GM12878 (cell line): ENCODE data around the gene UNC93B1. TPM values are rescaled to one million over a fixed set of nuclear protein-coding genes. Genes with fewer than 3 reads are reported as not detected.

Experiments used
- ATAC-seq: fragments of 200-7000 bp; cut with Tn5 transposase; 3 replicates; pipeline ENCODE4 v1.9.1; 2020; ENCODE audit warnings: mild to moderate bottlenecking, moderate library complexity
- BruUV-seq: library from RNA; stranded (reverse); fragments of 400-500 nt; replicated peaks from 2 replicates; lab custom pipeline; 2021; lab: Mats Ljungman, UMichigan
- CTCF ChIA-PET: fragments of 300-600 bp; sonication (Branson Sonifier 250); formaldehyde crosslinking; extraction: SDS; loops from one replicate; lab custom pipeline; 2021; ENCODE audit warnings: inconsistent platforms; lab: Yijun Ruan, JAX
- POLR2A ChIA-PET: fragments of 350-600 bp; formaldehyde crosslinking; extraction: SDS; loops from one replicate; lab custom pipeline; 2021; ENCODE audit warnings: inconsistent platforms; lab: Charles Lee
- RAD21 ChIA-PET: fragments of 300-600 bp; sonication (Branson Sonifier 250); formaldehyde crosslinking; loops from one replicate; lab custom pipeline; 2023; ENCODE audit warnings: antibody characterized with exemption; ENCODE audit not compliant: unreplicated experiment; lab: Charles Lee
- SMC1A ChIA-PET: fragments of 300-600 bp; sonication (Branson Sonifier 250); formaldehyde crosslinking; loops from one replicate; lab custom pipeline; 2023; ENCODE audit not compliant: unreplicated experiment, uncharacterized antibody; lab: Charles Lee
- DNase-seq: peaks from one replicate; pipeline ENCODE4 v3.0.0-alpha.2; 2011; ENCODE audit warnings: low read depth, low spot score
- FAIRE-seq: peaks from 3 replicates; lab custom pipeline; 2011; peaks lifted over from hg19 to GRCh38; lab: Jason Lieb, UNC
- H2AFZ ChIP-seq: 2 replicates; pipeline ENCODE4 v1.6.0; 2011; ENCODE audit warnings: low read depth, low read length, control low read depth; ENCODE audit not compliant: control insufficient read depth
- H3K27ac ChIP-seq: 2 replicates; pipeline ENCODE4 v1.5.1; 2011; ENCODE audit warnings: control low read depth; ENCODE audit not compliant: control insufficient read depth, insufficient read depth
- H3K27me3 ChIP-seq, 2 experiments: replicated peaks in 1 of 2; 2 replicates each; pipeline versions ENCODE4 v1.6.0 to v1.6.1; 2011; ENCODE audit warnings: low read length in 1 of 2; ENCODE audit not compliant: control insufficient read depth in 2 of 2, insufficient read depth in 2 of 2
- H3K36me3 ChIP-seq, 2 experiments: 2 replicates each; pipeline ENCODE4 v1.5.1; 2011; ENCODE audit warnings: low read length in 1 of 2; ENCODE audit not compliant: control insufficient read depth in 2 of 2, insufficient read depth in 2 of 2
- H3K4me1 ChIP-seq: 2 replicates; pipeline ENCODE4 v1.6.1; 2011; ENCODE audit warnings: mild to moderate bottlenecking, low read length, moderate library complexity, mixed read lengths; ENCODE audit not compliant: control insufficient read depth, insufficient read depth
- H3K4me2 ChIP-seq: 2 replicates; pipeline ENCODE4 v1.6.0; 2011; ENCODE audit warnings: control low read depth; ENCODE audit not compliant: control insufficient read depth, insufficient read depth
- H3K4me3 ChIP-seq: fragments of 200-600 bp; sonication (generic); 2 replicates; pipeline ENCODE4 v1.5.1; 2016
- H3K79me2 ChIP-seq: 2 replicates; pipeline ENCODE4 v1.6.0; 2011; ENCODE audit warnings: low read length; ENCODE audit not compliant: control insufficient read depth, insufficient read depth
- H3K9ac ChIP-seq: 2 replicates; pipeline ENCODE4 v1.8.0; 2011; ENCODE audit warnings: low read length, control low read depth, mixed read lengths; ENCODE audit not compliant: control insufficient read depth, insufficient read depth
- H3K9me3 ChIP-seq: replicated peaks from 3 replicates; pipeline ENCODE4 v1.5.1; 2011; ENCODE audit warnings: mild to moderate bottlenecking, low read length; ENCODE audit not compliant: control insufficient read depth, insufficient read depth
- H4K20me1 ChIP-seq: 2 replicates; pipeline ENCODE4 v1.6.0; 2011; ENCODE audit not compliant: control insufficient read depth, insufficient read depth
- BMI1 ChIP-seq: fragments of 450-650 bp; IDR thresholded peaks from 2 replicates; pipeline ENCODE4 v1.6.1; 2016; ENCODE audit warnings: mild to moderate bottlenecking, moderate library complexity, borderline replicate concordance
- DPF2 ChIP-seq: fragments of 450-650 bp; IDR thresholded peaks from 2 replicates; pipeline ENCODE4 v1.6.1; 2017; ENCODE audit warnings: mild to moderate bottlenecking
- EGR1 ChIP-seq, 2 experiments: IDR thresholded peaks; 1 replicate in 1 of 2; 2 replicates in 1 of 2; pipeline ENCODE4 v1.6.1; 2011 to 2012; ENCODE audit warnings: low read depth in 2 of 2, low read length in 2 of 2, borderline replicate concordance in 1 of 2, mild to moderate bottlenecking in 1 of 2, moderate library complexity in 1 of 2
- JUNB ChIP-seq: IDR thresholded peaks from 2 replicates; pipeline ENCODE4 v1.6.1; 2016; ENCODE audit warnings: antibody characterized with exemption, mild to moderate bottlenecking
- NFIC ChIP-seq: IDR thresholded peaks from 2 replicates; pipeline ENCODE4 v1.6.1; 2012; ENCODE audit warnings: low read depth, mild to moderate bottlenecking, inconsistent platforms, low read length, moderate library complexity
- NFXL1 ChIP-seq: fragments of 450-650 bp; IDR thresholded peaks from 2 replicates; pipeline ENCODE4 v1.6.1; 2017; ENCODE audit warnings: antibody characterized with exemption, mild to moderate bottlenecking, borderline replicate concordance
- RCOR1 ChIP-seq: conservative IDR thresholded peaks from 2 replicates; pipeline ENCODE4 v1.6.1; 2012; ENCODE audit warnings: low read depth, low read length, improper control_type of control experiment
- WGBS: methylation state at CpG from one replicate; pipeline ENCODE4 v1.1.6; 2016; ENCODE audit warnings: low lambda C conversion rate; ENCODE audit not compliant: insufficient replicate concordance, insufficient coverage; ENCODE audit errors: missing lambda C conversion rate; 5-methylcytosine and 5-hydroxymethylcytosine counted together
- in situ Hi-C: fragments of 300-500 bp; cut with MboI; formaldehyde crosslinking; loops from 9 replicates; pipeline ENCODE4 v1.14.3; 2018; ENCODE audit warnings: mixed read lengths
- intact Hi-C: fragments of 100-400 bp; cut with micrococcal nuclease; formaldehyde crosslinking; loops from one replicate; pipeline ENCODE4 v1.14.2; 2022; ENCODE audit not compliant: unreplicated experiment
- polyA plus RNA-seq, 11 experiments: library from polyadenylated mRNA; depleted of rRNA in 4 of 11; unstranded in 6 of 11; stranded (reverse) in 5 of 11; fragments of >200 nt; fragmentation: Nextera tagmentation in 4 of 11; fragmentation: Illumina TruSeq in 1 of 11; extraction: Ambion mirVana in 4 of 11; extraction: Trizol in 1 of 11; gene quantifications; 1 replicate in 1 of 11; 2 replicates in 10 of 11; pipeline versions ENCODE4 v1.2.1 to v1.2.3, GENCODE V29; 2011 to 2016; ENCODE audit warnings: inconsistent platforms in 2 of 11, missing spikeins in 2 of 11, low read depth in 1 of 11
- total RNA-seq, 4 experiments: library from RNA; depleted of rRNA in 3 of 4; stranded (reverse); fragments of >200 nt in 3 of 4; fragmentation: Illumina TruSeq in 1 of 4; extraction: Trizol in 1 of 4; gene quantifications; 2 replicates each; pipeline versions ENCODE4 v1.2.1 to v1.2.3, GENCODE V29; 2013 to 2021
- TF ChIP-seq, protein P1 (sequence below): fragments of 450-650 bp; IDR thresholded peaks from 2 replicates; pipeline ENCODE4 v1.6.1; 2014; ENCODE audit warnings: mild to moderate bottlenecking
- TF ChIP-seq, protein P2 (sequence below): fragments of 450-650 bp; IDR thresholded peaks from 2 replicates; pipeline ENCODE4 v1.6.1; 2017; ENCODE audit warnings: mild to moderate bottlenecking

Gene UNC93B1
- total and polyA plus RNA-seq, 10 of the 15 experiments (the other 5 are each of a cell fraction or from before 2014, with no cell fraction given) = 1.3 to 79.7 (median 36.3) TPM

DNA sequence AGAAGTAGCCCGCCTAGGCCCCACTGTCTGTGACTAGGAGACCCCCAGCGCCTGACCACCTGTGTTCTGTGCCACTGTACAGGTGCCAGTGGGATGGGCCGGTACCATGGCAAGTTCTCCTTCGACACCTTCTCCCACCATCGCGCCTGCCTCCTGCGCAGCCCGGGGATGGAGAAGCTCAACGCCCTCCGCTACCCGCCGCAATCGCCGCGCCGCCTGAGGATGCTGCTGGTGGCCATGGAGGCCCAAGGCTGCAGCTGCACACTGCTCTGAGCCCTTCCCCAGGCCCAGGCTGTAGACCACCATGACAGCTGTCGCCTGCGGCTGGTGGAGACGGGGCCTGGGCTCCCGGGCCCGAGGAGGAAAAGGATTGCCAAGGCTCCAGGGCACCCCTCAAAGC, 23.8 kb upstream of the UNC93B1 start (continued):
- TF ChIP-seq, protein P1, sequence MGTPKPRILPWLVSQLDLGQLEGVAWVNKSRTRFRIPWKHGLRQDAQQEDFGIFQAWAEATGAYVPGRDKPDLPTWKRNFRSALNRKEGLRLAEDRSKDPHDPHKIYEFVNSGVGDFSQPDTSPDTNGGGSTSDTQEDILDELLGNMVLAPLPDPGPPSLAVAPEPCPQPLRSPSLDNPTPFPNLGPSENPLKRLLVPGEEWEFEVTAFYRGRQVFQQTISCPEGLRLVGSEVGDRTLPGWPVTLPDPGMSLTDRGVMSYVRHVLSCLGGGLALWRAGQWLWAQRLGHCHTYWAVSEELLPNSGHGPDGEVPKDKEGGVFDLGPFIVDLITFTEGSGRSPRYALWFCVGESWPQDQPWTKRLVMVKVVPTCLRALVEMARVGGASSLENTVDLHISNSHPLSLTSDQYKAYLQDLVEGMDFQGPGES = no peak
- TF ChIP-seq RCOR1 = no peak

DNA sequence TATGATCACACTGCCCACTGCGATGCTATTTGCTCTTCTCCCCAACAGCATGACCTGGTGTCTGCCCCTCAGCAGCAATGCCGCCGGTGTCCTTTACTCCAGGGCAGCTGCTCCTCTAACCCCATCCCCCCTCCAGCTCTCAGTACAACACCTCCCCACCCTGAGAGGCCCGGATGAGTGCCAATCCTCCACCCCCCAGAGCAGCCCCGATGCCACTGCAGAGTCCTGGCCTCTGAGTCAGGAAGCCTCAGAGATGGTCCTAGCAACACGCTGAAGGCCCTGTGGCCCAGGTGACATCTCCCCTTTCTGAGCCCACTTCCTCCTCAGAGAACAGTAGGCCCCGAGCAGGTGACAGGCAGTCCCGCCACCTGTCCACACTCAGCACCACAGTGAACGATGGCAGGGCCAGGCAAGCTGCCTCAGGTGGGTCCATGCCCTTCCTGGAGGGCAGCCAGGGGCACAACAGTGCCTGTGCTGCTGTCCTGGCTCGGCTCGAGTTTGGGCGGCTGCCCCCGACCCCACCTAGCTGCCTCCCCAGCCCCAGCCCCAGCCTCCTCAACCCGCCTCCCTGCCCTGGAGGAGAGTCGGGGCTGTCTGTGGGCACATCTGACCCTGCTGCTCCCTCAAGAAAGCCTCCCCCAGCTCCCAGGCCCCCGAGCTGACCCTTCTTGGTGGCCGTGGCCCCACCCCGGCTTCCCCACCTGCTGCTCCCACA, 22.7 kb upstream of the UNC93B1 start:
- H3K4me2 ChIP-seq = no peak overlapping the region
- no peaks in the 10 kb centered on the region for H3K36me3 ChIP-seq
- H3K4me3 ChIP-seq = no peak overlapping the region
- no peaks in the 10 kb centered on the region for H4K20me1 ChIP-seq
- no peak overlapping the region for H2AFZ ChIP-seq
- peaks cover 12% of the 10 kb centered on the region for H3K79me2 ChIP-seq
- ChIA-PET RAD21 (no interaction called here), CTCF (no interaction called here), POLR2A (no interaction called here), SMC1A (no interaction called here)
- no peak for DNase-seq
- TF ChIP-seq BMI1 = no peak
- TF ChIP-seq DPF2 = no peak
- no peak for TF ChIP-seq NFXL1
- TF ChIP-seq JUNB = no peak
- TF ChIP-seq EGR1 (IDR thresholded peaks at IDR 0.05; ENCODE audit: borderline replicate concordance in 1 of 2, low read depth in 2 of 2, low read length in 2 of 2) = no peak
- TF ChIP-seq RCOR1 = no peak
- TF ChIP-seq, protein P2, sequence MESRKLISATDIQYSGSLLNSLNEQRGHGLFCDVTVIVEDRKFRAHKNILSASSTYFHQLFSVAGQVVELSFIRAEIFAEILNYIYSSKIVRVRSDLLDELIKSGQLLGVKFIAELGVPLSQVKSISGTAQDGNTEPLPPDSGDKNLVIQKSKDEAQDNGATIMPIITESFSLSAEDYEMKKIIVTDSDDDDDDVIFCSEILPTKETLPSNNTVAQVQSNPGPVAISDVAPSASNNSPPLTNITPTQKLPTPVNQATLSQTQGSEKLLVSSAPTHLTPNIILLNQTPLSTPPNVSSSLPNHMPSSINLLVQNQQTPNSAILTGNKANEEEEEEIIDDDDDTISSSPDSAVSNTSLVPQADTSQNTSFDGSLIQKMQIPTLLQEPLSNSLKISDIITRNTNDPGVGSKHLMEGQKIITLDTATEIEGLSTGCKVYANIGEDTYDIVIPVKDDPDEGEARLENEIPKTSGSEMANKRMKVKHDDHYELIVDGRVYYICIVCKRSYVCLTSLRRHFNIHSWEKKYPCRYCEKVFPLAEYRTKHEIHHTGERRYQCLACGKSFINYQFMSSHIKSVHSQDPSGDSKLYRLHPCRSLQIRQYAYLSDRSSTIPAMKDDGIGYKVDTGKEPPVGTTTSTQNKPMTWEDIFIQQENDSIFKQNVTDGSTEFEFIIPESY = no peak
- TF ChIP-seq NFIC = no peak
- H3K9ac ChIP-seq = no peak overlapping the region
- no TSS peak for BruUV-seq
- no peaks in the 10 kb centered on the region for H3K9me3 ChIP-seq
- peaks cover 10% of the 10 kb centered on the region for H3K4me1 ChIP-seq
- in situ Hi-C loops = no loop called here
- no peak for ATAC-seq
- intact Hi-C loops = loop anchor here (10.0 kb wide), 1 partner anchor 428 kb away; no protein-coding TSS in a partner anchor
- 79% methylated on average over 12 of the region's 18 CpGs for whole genome bisulfite sequencing
- FAIRE-seq = no peak
- no peaks in the 10 kb centered on the region for H3K27me3 ChIP-seq
- H3K27ac ChIP-seq = no peak overlapping the region
